Ascending aorta (tissue), 2 donors: ENCODE data around the gene GPR33. TPM values are rescaled to one million over a fixed set of nuclear protein-coding genes. Genes with fewer than 3 reads are reported as not detected.

Source experiments
- DNase-seq, 2 donors: peaks; one replicate each; pipeline ENCODE4 v3.0.0-alpha.2; 2019; ENCODE audit warnings: low spot score in 2 of 2
- H3K27ac ChIP-seq, 2 donors: fragments of 200-600 bp; sonication (generic); one replicate each; pipeline ENCODE4 v1.5.1; 2016 to 2017; ENCODE audit warnings: mild to moderate bottlenecking in 1 of 2
- H3K27me3 ChIP-seq: fragments of 200-600 bp; sonication (generic); one replicate; pipeline ENCODE4 v1.5.1; 2017
- H3K36me3 ChIP-seq, 2 donors: fragments of 200-600 bp; sonication (generic); one replicate each; pipeline ENCODE4 v1.5.1; 2016
- H3K4me1 ChIP-seq, 2 donors: fragments of 200-600 bp; sonication (generic); one replicate each; pipeline ENCODE4 v1.5.1; 2016 to 2017; ENCODE audit warnings: mild to moderate bottlenecking in 1 of 2
- H3K4me3 ChIP-seq, 2 donors: fragments of 200-600 bp; sonication (generic); one replicate each; pipeline ENCODE4 v1.5.1; 2016 to 2017; ENCODE audit warnings: mild to moderate bottlenecking in 1 of 2
- H3K9me3 ChIP-seq, 2 donors: fragments of 200-600 bp; sonication (generic); one replicate each; pipeline ENCODE4 v1.5.1; 2016
- intact Hi-C: fragments of 100-400 bp; cut with DNase I; formaldehyde crosslinking; loops from one replicate; pipeline ENCODE4 v1.15.1; 2023
- total RNA-seq: library from RNA; depleted of rRNA; stranded (reverse); fragments of >200 nt; gene quantifications from one replicate; pipeline ENCODE4 v1.1.0, GENCODE V29; 2016
- TF ChIP-seq, protein P1 (sequence below), 3 experiments: fragments of 200-600 bp in 2 of 3; fragments of 450-650 bp in 1 of 3; sonication (generic) in 2 of 3; IDR thresholded peaks; one replicate each; pipeline ENCODE4 v1.5.1; 2016 to 2019; ENCODE audit warnings: antibody characterized with exemption in 3 of 3, mild to moderate bottlenecking in 1 of 3, moderate library complexity in 1 of 3

The GPR33 gene
- total RNA-seq, 1 donor from 2014 or later = not detected

DNA sequence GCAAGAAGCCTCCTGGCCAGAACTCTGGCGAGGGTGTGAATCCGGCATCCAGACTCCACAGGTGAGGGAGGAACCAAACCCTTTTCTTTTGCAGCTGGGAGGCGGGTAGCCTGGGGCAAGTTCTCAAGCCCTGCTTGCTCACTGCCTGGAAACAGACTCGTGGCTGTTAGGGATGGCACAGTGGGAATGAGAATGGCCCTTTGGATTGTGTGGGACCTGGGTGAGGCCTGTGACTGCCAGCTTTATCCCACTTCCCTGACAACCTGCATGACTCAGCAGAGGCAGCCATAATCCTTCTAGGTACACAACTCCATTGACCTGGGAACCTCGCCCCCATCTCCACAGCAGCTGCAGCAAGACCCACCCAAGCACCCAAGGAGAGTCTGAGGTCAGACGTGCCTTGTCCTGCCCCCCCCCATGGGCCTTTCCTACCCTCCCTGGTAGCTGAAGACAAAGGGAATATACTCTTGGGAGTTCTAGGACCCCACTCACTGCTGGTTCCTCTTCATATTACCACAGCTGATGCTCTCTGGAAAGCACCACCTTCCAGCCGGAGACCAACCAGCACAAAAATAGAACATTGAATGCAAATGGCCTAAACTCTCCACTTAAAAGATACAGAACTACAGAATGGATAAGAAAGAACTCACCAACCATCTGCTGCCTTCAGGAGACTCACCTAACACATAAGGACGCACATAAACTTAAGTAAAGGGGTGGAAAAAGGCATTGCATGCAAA lies 5.1 kb upstream of the GPR33 start:
- intact Hi-C loops = no loop called here
- Histone ChIP-seq H3K9me3 (no peaks in the 10 kb centered on the region), H3K36me3 (no peaks in the 10 kb centered on the region), H3K27me3 (no peaks in the 10 kb centered on the region), H3K27ac (no peak overlapping the region), H3K4me3 (no peak overlapping the region), H3K4me1 (no peaks in the 10 kb centered on the region)
- TF ChIP-seq, protein P1, sequence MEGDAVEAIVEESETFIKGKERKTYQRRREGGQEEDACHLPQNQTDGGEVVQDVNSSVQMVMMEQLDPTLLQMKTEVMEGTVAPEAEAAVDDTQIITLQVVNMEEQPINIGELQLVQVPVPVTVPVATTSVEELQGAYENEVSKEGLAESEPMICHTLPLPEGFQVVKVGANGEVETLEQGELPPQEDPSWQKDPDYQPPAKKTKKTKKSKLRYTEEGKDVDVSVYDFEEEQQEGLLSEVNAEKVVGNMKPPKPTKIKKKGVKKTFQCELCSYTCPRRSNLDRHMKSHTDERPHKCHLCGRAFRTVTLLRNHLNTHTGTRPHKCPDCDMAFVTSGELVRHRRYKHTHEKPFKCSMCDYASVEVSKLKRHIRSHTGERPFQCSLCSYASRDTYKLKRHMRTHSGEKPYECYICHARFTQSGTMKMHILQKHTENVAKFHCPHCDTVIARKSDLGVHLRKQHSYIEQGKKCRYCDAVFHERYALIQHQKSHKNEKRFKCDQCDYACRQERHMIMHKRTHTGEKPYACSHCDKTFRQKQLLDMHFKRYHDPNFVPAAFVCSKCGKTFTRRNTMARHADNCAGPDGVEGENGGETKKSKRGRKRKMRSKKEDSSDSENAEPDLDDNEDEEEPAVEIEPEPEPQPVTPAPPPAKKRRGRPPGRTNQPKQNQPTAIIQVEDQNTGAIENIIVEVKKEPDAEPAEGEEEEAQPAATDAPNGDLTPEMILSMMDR (IDR thresholded peaks at IDR 0.05) = no peak
- no peak for DNase-seq

DNA sequence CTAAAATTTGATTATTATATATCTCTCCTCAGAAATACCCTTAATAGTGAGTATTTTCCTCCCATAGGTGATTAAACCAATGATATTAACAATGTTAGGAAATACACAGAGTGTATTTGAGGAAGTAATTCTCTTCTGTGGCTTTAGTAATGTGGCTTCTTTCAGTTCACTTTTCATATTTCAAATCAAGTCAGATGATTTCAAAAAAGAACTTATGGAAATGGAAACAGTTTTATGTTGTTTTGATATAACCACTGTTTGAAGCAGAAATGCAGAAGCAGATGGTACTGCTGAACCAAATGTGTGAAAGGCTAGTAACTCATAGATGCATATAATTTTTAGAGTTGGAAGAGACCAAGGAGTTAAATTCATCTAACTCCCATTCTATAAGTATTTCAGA lies 1.9 kb upstream of the GPR33 start:
- Histone ChIP-seq H3K4me3 (no peak overlapping the region), H3K27ac (no peak overlapping the region), H3K4me1 (no peaks in the 10 kb centered on the region), H3K27me3 (no peaks in the 10 kb centered on the region), H3K36me3 (no peaks in the 10 kb centered on the region), H3K9me3 (no peaks in the 10 kb centered on the region)
- no peak for DNase-seq
- TF ChIP-seq, protein P1 (IDR thresholded peaks at IDR 0.05) = no peak
- intact Hi-C loops = no loop called here

DNA sequence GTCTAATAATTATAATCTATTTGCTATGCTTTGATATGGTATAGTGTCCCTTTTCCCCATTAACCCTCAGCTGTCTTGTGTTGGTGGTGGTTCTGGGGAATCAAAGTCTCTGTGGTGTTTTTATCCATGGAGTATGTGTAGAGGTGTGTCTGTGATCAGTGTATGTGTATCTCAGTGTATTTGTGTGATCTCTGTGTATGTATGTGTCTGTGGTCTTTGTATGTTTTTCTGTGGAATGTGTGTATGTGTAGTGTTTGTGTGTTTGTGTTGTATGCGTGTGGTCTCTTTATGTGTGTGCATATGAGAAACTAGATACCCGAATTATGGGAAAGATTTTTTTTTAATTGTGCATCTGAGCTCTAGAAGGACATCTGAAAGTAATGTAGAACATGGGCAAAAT lies 1.1 kb downstream of the GPR33 start:
- Histone ChIP-seq H3K27me3 (no peaks in the 10 kb centered on the region), H3K27ac (no peak overlapping the region), H3K4me1 (no peaks in the 10 kb centered on the region), H3K4me3 (no peak overlapping the region), H3K9me3 (no peaks in the 10 kb centered on the region), H3K36me3 (no peaks in the 10 kb centered on the region)
- no peak for DNase-seq
- intact Hi-C loops = no loop called here
- TF ChIP-seq, protein P1 (IDR thresholded peaks at IDR 0.05) = no peak

DNA sequence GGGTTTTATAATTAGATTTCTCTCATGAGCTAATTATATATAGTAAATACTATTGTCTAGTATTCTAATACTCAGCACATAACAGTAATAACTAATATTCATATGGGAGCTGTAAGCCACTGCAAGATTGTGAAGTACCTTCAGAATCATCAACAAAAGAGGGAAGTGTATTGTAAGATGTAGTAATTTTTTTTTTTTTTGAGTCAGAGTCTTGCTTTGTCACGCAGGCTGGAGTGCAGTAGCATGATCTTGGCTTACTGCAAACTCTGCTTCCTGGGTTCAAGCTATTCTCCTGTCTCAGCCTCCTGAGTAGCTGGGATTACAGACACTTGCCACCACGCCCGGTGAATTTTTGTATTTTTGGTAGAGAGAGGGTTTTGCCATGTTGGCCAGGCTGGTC lies 3.1 kb downstream of the GPR33 start:
- no peak for DNase-seq
- no peaks in the 10 kb centered on the region for H3K36me3 ChIP-seq
- no peak overlapping the region for H3K4me3 ChIP-seq
- TF ChIP-seq, protein P1 (IDR thresholded peaks at IDR 0.05) = no peak
- no peaks in the 10 kb centered on the region for H3K4me1 ChIP-seq
- intact Hi-C loops = no loop called here
- no peak overlapping the region for H3K27ac ChIP-seq
- no peaks in the 10 kb centered on the region for H3K27me3 ChIP-seq
- H3K9me3 ChIP-seq = no peaks in the 10 kb centered on the region

DNA sequence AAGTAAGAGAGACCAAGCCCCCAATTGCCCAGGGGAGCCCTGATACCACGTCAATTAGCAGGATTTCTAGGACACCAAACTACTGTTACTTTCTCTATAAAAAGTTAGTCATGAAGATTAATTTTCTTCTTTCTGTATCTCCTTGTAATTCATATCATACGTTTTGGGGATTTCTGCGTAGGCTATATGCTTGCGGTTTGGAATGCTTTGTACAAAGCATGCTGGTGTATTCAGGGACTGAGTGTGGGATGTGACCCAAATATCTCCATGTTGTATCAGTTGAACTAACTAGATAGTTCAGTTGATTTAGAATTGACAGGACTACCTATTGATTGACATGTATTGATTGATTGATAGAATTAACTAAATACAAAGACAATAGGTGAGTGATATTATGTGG lies 7.7 kb downstream of the GPR33 start:
- intact Hi-C loops = no loop called here
- Histone ChIP-seq H3K27me3 (no peaks in the 10 kb centered on the region), H3K4me3 (no peak overlapping the region), H3K36me3 (no peaks in the 10 kb centered on the region), H3K9me3 (no peaks in the 10 kb centered on the region), H3K27ac (no peak overlapping the region), H3K4me1 (peaks cover 0 to 11% of the 10 kb centered on the region in 2 donors)
- TF ChIP-seq, protein P1 (IDR thresholded peaks at IDR 0.05) = no peak
- no peak for DNase-seq
